ENCODE data around the gene CTDSPL.

Gene CTDSPL

GRCh38 chr3:37901721-37902120 lies 40.0 kb downstream of the CTDSPL start:
- Histone ChIP-seq H3K4me3 (ENCODE audit: low read depth in 1 of 2, low read length in 2 of 2) (no peak overlapping the region), H3K27ac (ENCODE audit: low read depth, low read length) (no peak overlapping the region), H3K9me3 (ENCODE audit: control insufficient read depth in 1 of 2, low read length in 2 of 2) (no peaks in the 10 kb centered on the region), H3K27me3 (ENCODE audit: control insufficient read depth in 1 of 2, insufficient read depth in 2 of 2, low read length in 2 of 2) (no peaks in the 10 kb centered on the region), H3K4me1 (ENCODE audit: control insufficient read depth in 1 of 2, insufficient read depth in 2 of 2, low read length in 2 of 2) (peaks cover 6 to 17% of the 10 kb centered on the region in 2 donors), H3K36me3 (ENCODE audit: control insufficient read depth in 1 of 2, insufficient read depth in 2 of 2, low read length in 2 of 2) (no peaks in the 10 kb centered on the region), H3K9ac (ENCODE audit: low read depth in 1 of 2, low read length in 2 of 2) (no peak overlapping the region)

DNA sequence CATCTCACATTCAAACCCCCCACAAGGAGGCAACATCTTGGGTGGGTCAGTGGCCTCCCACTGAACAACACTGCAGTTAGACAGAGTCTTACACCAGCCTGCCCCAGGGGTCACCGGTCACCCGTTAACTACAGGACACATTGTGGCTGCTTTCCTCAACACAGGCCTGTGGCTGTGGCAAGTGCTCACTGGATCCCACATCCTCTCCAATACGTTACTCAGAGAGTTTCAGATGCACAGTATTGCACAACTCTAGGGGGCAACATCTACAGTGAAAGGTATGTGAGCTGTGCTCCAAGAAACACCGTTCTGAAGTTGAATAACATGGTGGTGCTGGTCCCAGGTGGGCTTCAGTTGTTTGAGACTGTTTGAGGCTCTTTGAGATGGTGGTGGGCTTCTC lies 41.0 kb downstream of the CTDSPL start:
- H3K9me3 ChIP-seq (ENCODE audit: control insufficient read depth in 1 of 2, low read length in 2 of 2) = no peaks in the 10 kb centered on the region
- no peaks in the 10 kb centered on the region for H3K36me3 ChIP-seq (ENCODE audit: control insufficient read depth in 1 of 2, insufficient read depth in 2 of 2, low read length in 2 of 2)
- H3K27me3 ChIP-seq (ENCODE audit: control insufficient read depth in 1 of 2, insufficient read depth in 2 of 2, low read length in 2 of 2) = no peaks in the 10 kb centered on the region
- H3K4me3 ChIP-seq (ENCODE audit: low read depth in 1 of 2, low read length in 2 of 2) = no peak overlapping the region
- H3K9ac ChIP-seq (ENCODE audit: low read depth in 1 of 2, low read length in 2 of 2) = no peak overlapping the region
- H3K27ac ChIP-seq (ENCODE audit: low read depth, low read length) = no peak overlapping the region
- H3K4me1 ChIP-seq (ENCODE audit: control insufficient read depth in 1 of 2, insufficient read depth in 2 of 2, low read length in 2 of 2) = peaks cover 6 to 19% of the 10 kb centered on the region in 2 donors

DNA sequence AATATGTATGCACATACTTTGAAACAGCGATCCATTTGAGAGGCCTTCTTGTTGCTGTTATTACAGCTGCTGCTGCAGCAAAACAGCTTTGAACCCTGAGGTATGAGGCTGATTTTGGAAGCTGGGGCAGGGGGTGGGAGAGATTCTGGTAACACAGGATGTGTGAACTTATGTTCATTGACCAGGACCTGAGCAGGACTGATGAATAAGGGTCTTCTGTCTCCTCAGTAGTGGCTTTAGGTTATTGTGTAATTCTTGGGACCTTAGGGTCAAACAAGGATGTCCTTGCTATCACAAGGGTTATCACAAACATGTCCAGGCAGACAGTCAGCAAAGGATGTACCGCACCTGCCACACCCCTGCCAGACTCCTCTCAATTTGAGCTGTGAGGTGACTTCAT lies 41.6 kb downstream of the CTDSPL start:
- Histone ChIP-seq H3K9me3 (ENCODE audit: control insufficient read depth in 1 of 2, low read length in 2 of 2) (no peaks in the 10 kb centered on the region), H3K4me3 (ENCODE audit: low read depth in 1 of 2, low read length in 2 of 2) (no peak overlapping the region), H3K27ac (ENCODE audit: low read depth, low read length) (no peak overlapping the region), H3K36me3 (ENCODE audit: control insufficient read depth in 1 of 2, insufficient read depth in 2 of 2, low read length in 2 of 2) (no peaks in the 10 kb centered on the region), H3K27me3 (ENCODE audit: control insufficient read depth in 1 of 2, insufficient read depth in 2 of 2, low read length in 2 of 2) (no peaks in the 10 kb centered on the region), H3K9ac (ENCODE audit: low read depth in 1 of 2, low read length in 2 of 2) (no peak overlapping the region), H3K4me1 (ENCODE audit: control insufficient read depth in 1 of 2, insufficient read depth in 2 of 2, low read length in 2 of 2) (peaks cover 6 to 19% of the 10 kb centered on the region in 2 donors)

GRCh38 chr3:37903734-37904133 lies 42.1 kb downstream of the CTDSPL start:
- Histone ChIP-seq H3K4me3 (ENCODE audit: low read depth in 1 of 2, low read length in 2 of 2) (no peak overlapping the region), H3K9me3 (ENCODE audit: control insufficient read depth in 1 of 2, low read length in 2 of 2) (no peaks in the 10 kb centered on the region), H3K36me3 (ENCODE audit: control insufficient read depth in 1 of 2, insufficient read depth in 2 of 2, low read length in 2 of 2) (no peaks in the 10 kb centered on the region), H3K27me3 (ENCODE audit: control insufficient read depth in 1 of 2, insufficient read depth in 2 of 2, low read length in 2 of 2) (no peaks in the 10 kb centered on the region), H3K27ac (ENCODE audit: low read depth, low read length) (no peak overlapping the region), H3K9ac (ENCODE audit: low read depth in 1 of 2, low read length in 2 of 2) (no peak overlapping the region), H3K4me1 (ENCODE audit: control insufficient read depth in 1 of 2, insufficient read depth in 2 of 2, low read length in 2 of 2) (peaks cover 6 to 19% of the 10 kb centered on the region in 2 donors)

GRCh38 chr3:37904601-37905000 lies 42.9 kb downstream of the CTDSPL start:
- Histone ChIP-seq H3K27ac (ENCODE audit: low read depth, low read length) (no peak overlapping the region), H3K9ac (ENCODE audit: low read depth in 1 of 2, low read length in 2 of 2) (no peak overlapping the region), H3K4me1 (ENCODE audit: control insufficient read depth in 1 of 2, insufficient read depth in 2 of 2, low read length in 2 of 2) (peaks cover 6 to 19% of the 10 kb centered on the region in 2 donors)

GRCh38 chr3:37905346-37905745 lies 43.7 kb downstream of the CTDSPL start:
- no peak overlapping the region for H3K4me3 ChIP-seq (ENCODE audit: low read depth in 1 of 2, low read length in 2 of 2)
- no peak overlapping the region for H3K27ac ChIP-seq (ENCODE audit: low read depth, low read length)
- H3K27me3 ChIP-seq (ENCODE audit: control insufficient read depth in 1 of 2, insufficient read depth in 2 of 2, low read length in 2 of 2) = no peaks in the 10 kb centered on the region
- no peak overlapping the region for H3K9ac ChIP-seq (ENCODE audit: low read depth in 1 of 2, low read length in 2 of 2)
- no peaks in the 10 kb centered on the region for H3K9me3 ChIP-seq (ENCODE audit: control insufficient read depth in 1 of 2, low read length in 2 of 2)
- H3K36me3 ChIP-seq (ENCODE audit: control insufficient read depth in 1 of 2, insufficient read depth in 2 of 2, low read length in 2 of 2) = no peaks in the 10 kb centered on the region
- peaks cover 6 to 19% of the 10 kb centered on the region in 2 donors for H3K4me1 ChIP-seq (ENCODE audit: control insufficient read depth in 1 of 2, insufficient read depth in 2 of 2, low read length in 2 of 2)

More at GRCh38 chr3:37904601-37905000, 42.9 kb downstream of the CTDSPL start:
- Histone ChIP-seq H3K4me3 (ENCODE audit: low read depth in 1 of 2, low read length in 2 of 2) (no peak overlapping the region), H3K27me3 (ENCODE audit: control insufficient read depth in 1 of 2, insufficient read depth in 2 of 2, low read length in 2 of 2) (no peaks in the 10 kb centered on the region), H3K36me3 (ENCODE audit: control insufficient read depth in 1 of 2, insufficient read depth in 2 of 2, low read length in 2 of 2) (no peaks in the 10 kb centered on the region), H3K9me3 (ENCODE audit: control insufficient read depth in 1 of 2, low read length in 2 of 2) (no peaks in the 10 kb centered on the region)

GRCh38 chr3:37905987-37906674 lies 44.5 kb downstream of the CTDSPL start:
- no peak overlapping the region for H3K27ac ChIP-seq (ENCODE audit: low read depth, low read length)
- H3K36me3 ChIP-seq (ENCODE audit: control insufficient read depth in 1 of 2, insufficient read depth in 2 of 2, low read length in 2 of 2) = no peaks in the 10 kb centered on the region
- H3K9ac ChIP-seq (ENCODE audit: low read depth in 1 of 2, low read length in 2 of 2) = no peak overlapping the region
- no peaks in the 10 kb centered on the region for H3K27me3 ChIP-seq (ENCODE audit: control insufficient read depth in 1 of 2, insufficient read depth in 2 of 2, low read length in 2 of 2)
- H3K4me1 ChIP-seq (ENCODE audit: control insufficient read depth in 1 of 2, insufficient read depth in 2 of 2, low read length in 2 of 2) = peaks cover 6 to 19% of the 10 kb centered on the region in 2 donors
- H3K4me3 ChIP-seq (ENCODE audit: low read depth in 1 of 2, low read length in 2 of 2) = no peak overlapping the region
- H3K9me3 ChIP-seq (ENCODE audit: control insufficient read depth in 1 of 2, low read length in 2 of 2) = no peaks in the 10 kb centered on the region

- Histone ChIP-seq H3K36me3 (ENCODE audit: control insufficient read depth in 1 of 2, insufficient read depth in 2 of 2, low read length in 2 of 2) (no peaks in the 10 kb centered on the region), H3K9ac (ENCODE audit: low read depth in 1 of 2, low read length in 2 of 2) (no peak overlapping the region), H3K27ac (ENCODE audit: low read depth, low read length) (no peak overlapping the region), H3K4me1 (ENCODE audit: control insufficient read depth in 1 of 2, insufficient read depth in 2 of 2, low read length in 2 of 2) (peaks cover 6 to 19% of the 10 kb centered on the region in 2 donors), H3K27me3 (ENCODE audit: control insufficient read depth in 1 of 2, insufficient read depth in 2 of 2, low read length in 2 of 2) (no peaks in the 10 kb centered on the region), H3K9me3 (ENCODE audit: control insufficient read depth in 1 of 2, low read length in 2 of 2) (no peaks in the 10 kb centered on the region), H3K4me3 (ENCODE audit: low read depth in 1 of 2, low read length in 2 of 2) (no peak overlapping the region)
Measured at GRCh38 chr3:37906734-37907282, 45.1 kb downstream of the CTDSPL start.

GRCh38 chr3:37907371-37907770 lies 45.7 kb downstream of the CTDSPL start:
- Histone ChIP-seq H3K27me3 (ENCODE audit: control insufficient read depth in 1 of 2, insufficient read depth in 2 of 2, low read length in 2 of 2) (no peaks in the 10 kb centered on the region), H3K9me3 (ENCODE audit: control insufficient read depth in 1 of 2, low read length in 2 of 2) (no peaks in the 10 kb centered on the region), H3K27ac (ENCODE audit: low read depth, low read length) (no peak overlapping the region), H3K4me3 (ENCODE audit: low read depth in 1 of 2, low read length in 2 of 2) (no peak overlapping the region), H3K36me3 (ENCODE audit: control insufficient read depth in 1 of 2, insufficient read depth in 2 of 2, low read length in 2 of 2) (no peaks in the 10 kb centered on the region), H3K4me1 (ENCODE audit: control insufficient read depth in 1 of 2, insufficient read depth in 2 of 2, low read length in 2 of 2) (peaks cover 6 to 19% of the 10 kb centered on the region in 2 donors), H3K9ac (ENCODE audit: low read depth in 1 of 2, low read length in 2 of 2) (no peak overlapping the region)

- Histone ChIP-seq H3K36me3 (ENCODE audit: control insufficient read depth in 1 of 2, insufficient read depth in 2 of 2, low read length in 2 of 2) (no peaks in the 10 kb centered on the region), H3K4me3 (ENCODE audit: low read depth in 1 of 2, low read length in 2 of 2) (no peak overlapping the region), H3K9ac (ENCODE audit: low read depth in 1 of 2, low read length in 2 of 2) (no peak overlapping the region), H3K4me1 (ENCODE audit: control insufficient read depth in 1 of 2, insufficient read depth in 2 of 2, low read length in 2 of 2) (peaks cover 6 to 19% of the 10 kb centered on the region in 2 donors), H3K27me3 (ENCODE audit: control insufficient read depth in 1 of 2, insufficient read depth in 2 of 2, low read length in 2 of 2) (no peaks in the 10 kb centered on the region), H3K9me3 (ENCODE audit: control insufficient read depth in 1 of 2, low read length in 2 of 2) (no peaks in the 10 kb centered on the region), H3K27ac (ENCODE audit: low read depth, low read length) (no peak overlapping the region)
Measured at GRCh38 chr3:37907906-37908305, 46.2 kb downstream of the CTDSPL start.
